ENCODE results near the gene NR2F2.
A peak's percentile ranks its signal among the peaks of the same experiment; 100 is the strongest.

The NR2F2 gene

DNA sequence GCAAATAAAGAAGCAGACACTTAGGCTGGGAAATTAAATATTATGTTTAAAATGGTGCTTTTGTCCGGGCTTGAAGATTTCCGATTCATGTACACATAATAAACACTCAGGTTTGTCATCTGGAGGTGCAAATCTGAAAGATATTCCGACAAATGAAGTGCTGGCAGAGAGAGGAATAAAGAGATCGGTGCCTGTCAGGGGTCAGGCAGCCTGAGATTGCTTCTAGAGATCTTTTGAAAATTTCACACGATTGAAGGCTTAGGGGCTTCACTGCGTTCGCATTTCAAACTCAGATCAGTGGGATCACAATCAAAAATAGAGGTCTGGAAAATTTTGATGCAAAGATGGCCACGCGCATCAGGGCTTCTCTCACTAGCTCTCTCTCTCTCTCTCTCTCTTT is 33.2 kb downstream of the NR2F2 start:
- TF ChIP-seq, protein P1, sequence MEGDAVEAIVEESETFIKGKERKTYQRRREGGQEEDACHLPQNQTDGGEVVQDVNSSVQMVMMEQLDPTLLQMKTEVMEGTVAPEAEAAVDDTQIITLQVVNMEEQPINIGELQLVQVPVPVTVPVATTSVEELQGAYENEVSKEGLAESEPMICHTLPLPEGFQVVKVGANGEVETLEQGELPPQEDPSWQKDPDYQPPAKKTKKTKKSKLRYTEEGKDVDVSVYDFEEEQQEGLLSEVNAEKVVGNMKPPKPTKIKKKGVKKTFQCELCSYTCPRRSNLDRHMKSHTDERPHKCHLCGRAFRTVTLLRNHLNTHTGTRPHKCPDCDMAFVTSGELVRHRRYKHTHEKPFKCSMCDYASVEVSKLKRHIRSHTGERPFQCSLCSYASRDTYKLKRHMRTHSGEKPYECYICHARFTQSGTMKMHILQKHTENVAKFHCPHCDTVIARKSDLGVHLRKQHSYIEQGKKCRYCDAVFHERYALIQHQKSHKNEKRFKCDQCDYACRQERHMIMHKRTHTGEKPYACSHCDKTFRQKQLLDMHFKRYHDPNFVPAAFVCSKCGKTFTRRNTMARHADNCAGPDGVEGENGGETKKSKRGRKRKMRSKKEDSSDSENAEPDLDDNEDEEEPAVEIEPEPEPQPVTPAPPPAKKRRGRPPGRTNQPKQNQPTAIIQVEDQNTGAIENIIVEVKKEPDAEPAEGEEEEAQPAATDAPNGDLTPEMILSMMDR (IDR thresholded peaks at IDR 0.05; ENCODE audit: extremely low read depth, insufficient read depth, missing control alignments): no peak
- peak; percentile 24 for DNase-seq (ENCODE audit: low spot score)
- in situ Hi-C loops (cut with MboI; ENCODE audit: low pct_unique_long_range_greater_than_20kb, low sequenced_read_pairs, unreplicated experiment): no loop called here

DNA sequence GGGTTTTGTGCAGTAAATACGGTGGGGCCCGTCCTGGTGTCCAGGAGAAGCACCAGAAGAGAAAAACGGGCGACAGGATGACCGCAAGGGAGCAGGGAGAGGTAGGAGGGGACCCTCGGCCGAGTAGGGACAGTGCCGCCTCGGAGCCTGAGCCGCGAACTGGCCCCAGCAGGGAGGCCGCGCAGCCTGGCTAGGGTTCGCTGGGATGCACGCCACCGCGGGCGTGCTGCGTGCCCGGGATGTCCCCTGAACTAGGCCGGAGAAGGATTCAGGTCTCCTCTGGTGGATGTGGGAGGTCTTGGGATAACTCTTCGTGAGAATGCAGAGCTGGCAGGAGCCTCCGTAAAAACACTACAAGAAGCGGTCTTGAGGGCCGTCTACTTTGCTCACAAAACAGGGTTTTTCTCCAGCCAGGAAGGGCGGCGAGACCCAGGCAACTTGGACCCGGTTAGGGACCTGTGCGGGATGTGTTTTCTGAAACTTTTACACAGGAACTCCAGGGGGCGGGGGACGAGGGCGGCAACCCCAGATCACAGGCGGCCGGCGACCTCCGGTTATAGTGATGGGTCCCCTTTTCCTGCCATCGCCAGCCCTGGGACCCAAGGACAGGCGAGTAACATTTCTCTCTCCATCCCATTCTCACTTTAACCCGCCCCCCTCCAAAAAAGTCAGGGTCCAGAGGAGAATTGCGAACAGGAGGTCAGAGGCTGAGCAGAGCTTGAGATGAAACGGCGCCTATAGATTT is 35.5 kb downstream of the NR2F2 start:
- TF ChIP-seq, protein P1 (IDR thresholded peaks at IDR 0.05; ENCODE audit: extremely low read depth, insufficient read depth, missing control alignments): no peak
- DNase-seq (ENCODE audit: low spot score): peak; percentile 28
- in situ Hi-C loops (cut with MboI; ENCODE audit: low pct_unique_long_range_greater_than_20kb, low sequenced_read_pairs, unreplicated experiment): no loop called here

DNA sequence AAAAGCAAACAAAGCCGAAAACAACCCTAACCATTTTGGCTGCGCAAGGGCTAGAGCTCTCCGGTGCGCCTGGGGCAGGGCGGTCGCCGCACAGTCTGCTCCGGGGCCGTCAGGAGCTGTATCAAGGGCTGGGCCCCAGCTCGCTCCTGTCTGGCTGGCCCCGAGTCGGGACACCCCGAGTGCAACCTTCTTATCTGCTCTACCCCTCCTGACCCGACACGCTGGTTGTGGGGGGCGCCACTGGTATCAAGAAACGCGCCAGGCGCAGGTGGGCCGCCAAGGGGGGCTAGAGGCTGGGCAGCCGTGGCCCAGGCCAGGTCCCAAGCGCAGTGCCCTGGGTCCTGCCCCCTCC is 36.0 kb downstream of the NR2F2 start:
- in situ Hi-C loops (cut with MboI; ENCODE audit: low pct_unique_long_range_greater_than_20kb, low sequenced_read_pairs, unreplicated experiment): no loop called here
- DNase-seq (ENCODE audit: low spot score): peak; percentile 17
- TF ChIP-seq, protein P1 (IDR thresholded peaks at IDR 0.05; ENCODE audit: extremely low read depth, insufficient read depth, missing control alignments): no peak

DNA sequence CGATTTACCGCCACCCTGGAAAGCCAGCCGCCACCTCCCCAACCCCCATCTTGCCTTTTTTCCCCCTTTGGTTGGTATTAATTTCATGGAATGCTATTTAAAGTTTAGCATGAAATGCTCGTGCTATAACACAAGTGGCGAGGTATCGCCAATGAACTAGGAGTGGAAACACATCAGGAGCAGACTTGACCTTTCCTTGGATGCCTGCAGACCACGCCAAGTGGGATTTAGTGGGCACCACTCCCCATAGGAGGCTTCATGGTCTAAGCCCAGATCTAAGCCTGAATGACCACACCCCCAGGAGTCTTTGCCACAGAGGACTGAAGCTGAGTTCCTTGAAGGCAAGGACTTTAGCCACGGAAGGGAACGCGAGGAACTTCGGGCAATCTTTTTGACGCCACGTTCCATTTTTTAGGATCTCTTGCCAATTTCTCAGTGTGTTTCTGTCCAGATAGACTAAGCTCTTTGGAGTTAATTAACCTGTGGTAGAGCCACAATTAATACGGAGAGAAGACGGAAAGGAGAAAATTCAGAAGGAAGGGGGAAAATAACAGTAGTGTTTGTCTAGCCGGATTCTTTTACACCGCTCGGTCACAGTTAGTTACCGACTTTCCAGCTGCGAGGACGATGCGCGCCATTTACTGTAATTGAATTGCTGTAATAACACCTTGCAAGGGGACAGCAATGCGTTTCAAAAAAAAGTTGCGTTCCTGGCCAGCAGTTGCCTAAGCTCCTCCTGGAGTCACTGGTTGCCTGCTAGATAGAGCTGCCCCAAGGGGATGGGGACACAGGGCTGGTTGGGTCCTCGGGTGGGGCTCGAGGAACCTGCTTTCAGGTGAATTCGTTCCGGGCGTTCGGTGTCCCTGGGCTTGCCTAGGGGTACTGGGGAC is 37.1 kb downstream of the NR2F2 start:
- TF ChIP-seq, protein P1 (IDR thresholded peaks at IDR 0.05; ENCODE audit: extremely low read depth, insufficient read depth, missing control alignments): no peak
- in situ Hi-C loops (cut with MboI; ENCODE audit: low pct_unique_long_range_greater_than_20kb, low sequenced_read_pairs, unreplicated experiment): no loop called here

DNA sequence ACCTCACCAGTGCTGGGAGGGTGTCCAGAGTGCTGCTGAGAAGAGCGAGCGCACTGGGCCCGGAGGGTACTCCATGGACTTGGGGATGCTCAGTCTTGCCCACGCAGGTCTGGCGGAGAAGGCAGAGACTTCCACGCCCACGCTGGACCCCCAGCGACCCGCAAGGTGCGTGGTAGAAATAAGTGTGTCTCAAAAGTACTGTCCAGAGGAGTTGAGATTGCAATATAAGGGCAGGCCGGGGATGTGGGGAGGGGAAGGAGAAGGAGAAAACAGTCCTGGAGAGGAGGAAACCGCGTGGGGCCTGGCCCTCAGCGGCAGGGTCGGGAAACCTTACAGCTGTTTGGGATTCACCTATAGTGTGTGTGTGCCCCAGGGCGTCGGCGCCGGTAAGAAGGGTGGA is 38.9 kb downstream of the NR2F2 start:
- TF ChIP-seq, protein P1 (IDR thresholded peaks at IDR 0.05; ENCODE audit: extremely low read depth, insufficient read depth, missing control alignments): no peak
- DNase-seq (ENCODE audit: low spot score): no peak
- in situ Hi-C loops (cut with MboI; ENCODE audit: low pct_unique_long_range_greater_than_20kb, low sequenced_read_pairs, unreplicated experiment): no loop called here

More for the DNA sequence above, 37.1 kb downstream of the NR2F2 start:
- DNase-seq (ENCODE audit: low spot score): peak; percentile 12

DNA sequence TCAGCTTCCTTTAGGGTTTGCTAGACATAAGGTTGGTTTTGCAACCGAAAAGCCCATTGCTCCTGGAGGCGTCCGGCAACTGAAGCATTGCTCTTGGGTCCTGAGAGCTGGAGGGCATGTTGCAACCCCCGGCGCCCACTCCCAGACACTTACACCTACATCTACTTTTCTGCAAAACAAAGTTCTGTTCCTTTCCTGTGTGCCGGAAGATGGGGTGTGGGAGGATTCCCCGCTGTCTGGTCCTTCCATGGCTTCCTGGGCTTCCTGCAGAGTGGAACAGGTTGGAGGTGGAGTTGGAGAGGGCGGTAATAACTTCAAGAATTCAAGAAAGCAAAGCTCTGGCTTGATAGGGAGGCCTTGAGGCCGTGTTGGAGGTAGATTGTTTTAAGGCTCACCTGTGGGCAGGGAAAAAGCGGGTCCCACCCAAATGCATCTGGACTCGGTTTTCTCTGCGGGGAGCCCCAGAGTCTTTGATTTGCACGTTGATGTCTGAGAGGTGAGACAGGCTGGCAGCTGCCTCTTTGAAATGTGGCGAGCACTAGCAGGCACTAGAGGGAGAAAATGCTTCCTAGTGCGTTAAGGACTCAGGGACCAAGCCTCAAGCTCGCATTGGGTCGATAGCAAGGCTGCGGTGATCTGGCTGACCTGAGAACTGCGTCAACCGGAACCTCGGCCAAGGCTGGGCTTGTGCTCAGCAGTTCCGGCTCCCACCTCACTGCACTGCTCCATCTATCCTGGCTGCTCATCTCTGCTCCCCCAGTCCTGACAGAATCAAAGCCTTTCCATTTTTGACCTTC is 39.5 kb downstream of the NR2F2 start:
- TF ChIP-seq, protein P1 (IDR thresholded peaks at IDR 0.05; ENCODE audit: extremely low read depth, insufficient read depth, missing control alignments): no peak
- in situ Hi-C loops (cut with MboI; ENCODE audit: low pct_unique_long_range_greater_than_20kb, low sequenced_read_pairs, unreplicated experiment): no loop called here
- no peak for DNase-seq (ENCODE audit: low spot score)
